ENCODE results near the gene OPN1LW. TPM values are rescaled to one million over a fixed set of nuclear protein-coding genes. Genes with fewer than 3 reads are reported as not detected.

The OPN1LW gene
- total RNA-seq, 4 donors from 2014 or later = not detected

DNA sequence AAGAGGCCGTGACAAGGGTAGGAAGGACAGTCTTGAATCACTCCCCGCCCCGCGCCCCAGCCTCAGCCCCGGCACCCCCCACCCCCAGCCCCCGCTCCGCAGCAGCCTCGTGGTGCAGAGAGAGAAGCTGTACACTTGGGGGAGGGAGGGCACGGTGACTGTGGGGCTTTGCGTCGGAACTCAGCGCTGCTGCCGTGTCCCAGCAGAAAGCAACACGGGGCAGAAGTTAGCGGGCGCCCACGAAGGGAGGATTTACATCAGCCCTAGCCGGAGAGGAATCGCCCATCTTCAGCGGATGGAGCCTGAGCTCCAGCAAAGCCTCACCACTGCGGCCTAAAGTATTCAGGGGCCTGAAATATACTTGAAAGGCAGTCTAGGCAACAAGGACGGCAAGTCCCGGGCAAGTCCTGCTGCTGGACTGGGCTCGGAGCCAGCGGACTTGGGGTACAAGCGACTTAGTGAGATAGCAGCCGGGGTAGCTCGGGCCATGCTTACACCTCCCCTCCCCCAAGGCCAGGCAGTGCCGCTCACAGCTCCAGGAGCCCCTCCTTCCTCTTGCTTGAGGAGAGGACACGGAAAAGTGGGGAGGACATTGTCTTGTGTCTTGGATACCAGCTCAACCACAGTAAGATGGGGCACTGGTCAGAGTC, 18.5 kb upstream of the OPN1LW start:
- H3K36me3 ChIP-seq = no peaks in the 10 kb centered on the region
- H3K4me3 ChIP-seq = no peak overlapping the region
- DNase-seq (no peak), ATAC-seq (no peak)
- no peaks in the 10 kb centered on the region for H3K9me3 ChIP-seq
- no peak for TF ChIP-seq POLR2A (IDR thresholded peaks at IDR 0.05)
- TF ChIP-seq, protein P1, sequence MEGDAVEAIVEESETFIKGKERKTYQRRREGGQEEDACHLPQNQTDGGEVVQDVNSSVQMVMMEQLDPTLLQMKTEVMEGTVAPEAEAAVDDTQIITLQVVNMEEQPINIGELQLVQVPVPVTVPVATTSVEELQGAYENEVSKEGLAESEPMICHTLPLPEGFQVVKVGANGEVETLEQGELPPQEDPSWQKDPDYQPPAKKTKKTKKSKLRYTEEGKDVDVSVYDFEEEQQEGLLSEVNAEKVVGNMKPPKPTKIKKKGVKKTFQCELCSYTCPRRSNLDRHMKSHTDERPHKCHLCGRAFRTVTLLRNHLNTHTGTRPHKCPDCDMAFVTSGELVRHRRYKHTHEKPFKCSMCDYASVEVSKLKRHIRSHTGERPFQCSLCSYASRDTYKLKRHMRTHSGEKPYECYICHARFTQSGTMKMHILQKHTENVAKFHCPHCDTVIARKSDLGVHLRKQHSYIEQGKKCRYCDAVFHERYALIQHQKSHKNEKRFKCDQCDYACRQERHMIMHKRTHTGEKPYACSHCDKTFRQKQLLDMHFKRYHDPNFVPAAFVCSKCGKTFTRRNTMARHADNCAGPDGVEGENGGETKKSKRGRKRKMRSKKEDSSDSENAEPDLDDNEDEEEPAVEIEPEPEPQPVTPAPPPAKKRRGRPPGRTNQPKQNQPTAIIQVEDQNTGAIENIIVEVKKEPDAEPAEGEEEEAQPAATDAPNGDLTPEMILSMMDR (IDR thresholded peaks at IDR 0.05 in 4 of 5, conservative IDR thresholded peaks at IDR 0.05 in 1 of 5) = no peak
- in situ Hi-C loops (cut with MboI; ENCODE audit: low sequenced_read_pairs in 4 of 4) = no loop called here
- H3K4me1 ChIP-seq = no peaks in the 10 kb centered on the region
- H3K27me3 ChIP-seq = no peaks in the 10 kb centered on the region
- H3K27ac ChIP-seq = no peak overlapping the region
- intact Hi-C loops (cut with DNase I; ENCODE audit: low total_unique reads) = no loop called here

DNA sequence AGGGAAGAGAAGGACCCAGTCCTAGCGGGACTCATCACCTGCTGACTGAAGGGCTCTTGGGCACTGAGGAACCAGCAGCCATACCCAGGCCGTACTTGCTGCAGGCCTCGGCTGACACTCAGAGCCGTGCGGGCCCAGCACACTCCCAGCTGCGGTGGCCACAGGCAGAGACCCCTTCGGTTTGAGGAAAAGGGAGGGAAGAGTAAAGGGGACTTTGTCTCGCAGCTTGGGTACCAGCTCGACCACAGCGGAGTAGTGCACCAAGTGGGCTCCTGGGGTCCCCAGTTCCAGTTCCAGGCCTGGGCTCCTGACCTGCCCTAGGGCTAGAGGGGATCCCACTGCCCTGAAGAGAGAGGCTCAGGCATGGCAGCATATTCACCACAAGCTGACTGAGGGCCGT, 17.9 kb upstream of the OPN1LW start:
- H3K27ac ChIP-seq = no peak overlapping the region
- H3K27me3 ChIP-seq = no peaks in the 10 kb centered on the region
- DNase-seq = no peak
- no peaks in the 10 kb centered on the region for H3K4me1 ChIP-seq
- no peaks in the 10 kb centered on the region for H3K36me3 ChIP-seq
- intact Hi-C loops (cut with DNase I; ENCODE audit: low total_unique reads) (no loop called here), in situ Hi-C loops (cut with MboI; ENCODE audit: low sequenced_read_pairs in 4 of 4) (no loop called here)
- H3K9me3 ChIP-seq = no peaks in the 10 kb centered on the region
- no peak for ATAC-seq
- H3K4me3 ChIP-seq = no peak overlapping the region
- TF ChIP-seq POLR2A (IDR thresholded peaks at IDR 0.05) = no peak
- TF ChIP-seq, protein P1 (IDR thresholded peaks at IDR 0.05 in 4 of 5, conservative IDR thresholded peaks at IDR 0.05 in 1 of 5) = no peak

DNA sequence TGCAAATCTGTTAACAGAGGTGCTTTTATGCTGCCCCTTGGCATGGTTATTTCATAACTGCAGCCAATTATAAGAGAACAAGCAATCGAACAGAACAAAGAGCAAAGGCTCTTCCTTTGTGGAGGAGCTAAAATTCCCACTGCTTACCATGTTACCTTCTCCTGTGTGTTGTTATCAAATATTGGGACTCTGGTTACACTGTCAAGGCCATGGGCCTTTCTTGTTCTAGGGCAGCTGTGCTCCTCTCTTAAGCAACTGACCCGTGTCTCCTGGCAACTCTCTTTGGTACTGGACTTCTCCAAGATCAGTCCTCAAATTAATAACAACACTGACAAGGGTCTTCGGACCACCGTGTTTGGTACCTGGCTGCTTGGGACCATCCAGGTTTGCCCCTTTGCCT, 12.1 kb upstream of the OPN1LW start:
- no peak overlapping the region for H3K27ac ChIP-seq
- no peaks in the 10 kb centered on the region for H3K27me3 ChIP-seq
- H3K9me3 ChIP-seq = no peaks in the 10 kb centered on the region
- TF ChIP-seq, protein P1 (IDR thresholded peaks at IDR 0.05 in 4 of 5, conservative IDR thresholded peaks at IDR 0.05 in 1 of 5) = no peak
- TF ChIP-seq POLR2A (IDR thresholded peaks at IDR 0.05) = no peak
- ATAC-seq (no peak), DNase-seq (no peak)
- peaks cover 0 to 7% of the 10 kb centered on the region in 2 donors for H3K4me1 ChIP-seq
- no peaks in the 10 kb centered on the region for H3K36me3 ChIP-seq
- in situ Hi-C loops (cut with MboI; ENCODE audit: low sequenced_read_pairs in 4 of 4) = no loop called here
- intact Hi-C loops (cut with DNase I; ENCODE audit: low total_unique reads) = no loop called here
- no peak overlapping the region for H3K4me3 ChIP-seq

DNA sequence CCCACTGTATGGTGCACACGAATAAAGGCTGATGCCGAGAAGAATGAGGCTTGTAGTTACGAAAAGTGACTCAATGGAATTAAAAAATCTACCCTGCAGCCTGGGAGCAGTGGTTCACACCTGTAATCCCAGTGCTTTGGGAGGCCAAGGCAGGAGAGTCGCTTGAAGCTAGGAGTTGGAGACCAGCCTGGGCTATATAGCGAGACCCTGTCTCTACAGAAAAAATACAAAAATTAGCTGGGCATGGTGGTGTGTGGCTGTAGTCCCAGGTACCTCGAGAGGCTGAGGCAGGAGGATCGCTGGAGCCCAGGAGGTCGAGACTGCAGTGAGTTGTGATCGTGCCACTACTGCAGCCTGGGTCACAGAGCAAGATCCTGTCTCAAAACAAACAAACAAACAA, 11.7 kb upstream of the OPN1LW start:
- intact Hi-C loops (cut with DNase I; ENCODE audit: low total_unique reads) = no loop called here
- no peak for DNase-seq
- H3K4me1 ChIP-seq = peaks cover 0 to 7% of the 10 kb centered on the region in 2 donors

More for the DNA sequence above, 11.7 kb upstream of the OPN1LW start:
- Histone ChIP-seq H3K36me3 (no peaks in the 10 kb centered on the region), H3K27me3 (no peaks in the 10 kb centered on the region), H3K27ac (no peak overlapping the region), H3K4me3 (no peak overlapping the region), H3K9me3 (no peaks in the 10 kb centered on the region)
- ATAC-seq = no peak
- in situ Hi-C loops (cut with MboI; ENCODE audit: low sequenced_read_pairs in 4 of 4) = no loop called here
- TF ChIP-seq, protein P1 (IDR thresholded peaks at IDR 0.05 in 4 of 5, conservative IDR thresholded peaks at IDR 0.05 in 1 of 5) = no peak
- no peak for TF ChIP-seq POLR2A (IDR thresholded peaks at IDR 0.05)

Measured in gastrocnemius medialis (tissue), 4 donors.